ENCODE data around the gene HAUS6. TPM values are rescaled to one million over a fixed set of nuclear protein-coding genes. Genes with fewer than 3 reads are reported as not detected.
A peak's percentile ranks its signal among the peaks of the same experiment; 100 is the strongest.

HAUS6 gene
- total RNA-seq, 2 experiments from 2014 or later = 29.2 to 30.8 TPM

DNA sequence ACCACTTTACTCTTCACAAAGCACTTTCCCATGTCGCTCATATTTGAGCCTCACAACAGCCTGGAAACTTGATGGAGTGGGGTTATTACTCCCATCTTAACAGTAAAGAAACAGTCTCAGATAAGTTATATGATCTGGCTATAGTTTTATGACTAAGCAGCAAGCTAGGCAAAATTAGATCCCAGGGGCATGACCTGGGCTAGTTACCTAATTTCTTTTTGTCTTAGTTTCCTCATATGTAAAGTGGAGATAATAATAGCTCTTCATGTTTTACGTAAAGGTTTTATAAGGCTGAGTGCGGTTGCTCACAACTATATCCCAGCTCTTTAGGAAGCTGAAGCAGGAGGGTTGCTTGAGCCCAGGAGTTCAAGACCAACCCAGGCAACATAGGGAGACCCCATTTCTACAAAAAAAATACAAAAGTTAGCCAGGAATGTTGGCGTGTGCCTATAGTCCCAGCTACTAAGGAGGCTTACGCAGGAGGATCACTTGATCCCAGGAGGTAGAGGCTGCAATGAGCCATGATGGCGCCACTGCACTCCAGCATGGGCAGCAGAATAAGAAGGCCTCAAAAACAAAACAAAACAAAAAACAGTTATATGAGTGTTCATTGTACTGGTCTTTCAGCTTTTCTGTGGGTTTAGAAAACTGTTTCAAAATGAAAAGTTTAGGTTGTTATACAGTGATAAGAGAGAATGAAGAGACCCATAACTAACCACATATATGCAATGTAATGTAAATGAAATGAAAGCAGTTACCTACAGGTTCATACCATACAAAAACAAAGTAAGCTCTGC lies 31.0 kb upstream of the HAUS6 start:
- POLR2A ChIA-PET = interaction anchor here (0.5 to 1.2 kb wide), 5 partner anchors 28 to 247 kb away, joined by 3 to 5 read pairs (median 3); partner anchors contain the start of gene DENND4C
- no peak for DNase-seq
- H3K27ac Mint-ChIP-seq = no peak overlapping the region
- H3K9me3 Mint-ChIP-seq (ENCODE audit: insufficient read depth) = no peaks in the 10 kb centered on the region
- peaks cover 28% of the 10 kb centered on the region for H3K4me1 Mint-ChIP-seq (ENCODE audit: low read depth)
- CTCF ChIA-PET = interaction anchor here (1.0 to 4.3 kb wide), 12 partner anchors 17 to 331 kb away, joined by 3 to 18 read pairs (median 4); partner anchors contain the start of genes HAUS6 and RRAGA
- H3K36me3 Mint-ChIP-seq (ENCODE audit: low read depth) = no peaks in the 10 kb centered on the region
- no peaks in the 10 kb centered on the region for H3K27me3 Mint-ChIP-seq (ENCODE audit: low read depth)
- ATAC-seq = no peak
- H3K4me3 Mint-ChIP-seq = no peak overlapping the region

DNA sequence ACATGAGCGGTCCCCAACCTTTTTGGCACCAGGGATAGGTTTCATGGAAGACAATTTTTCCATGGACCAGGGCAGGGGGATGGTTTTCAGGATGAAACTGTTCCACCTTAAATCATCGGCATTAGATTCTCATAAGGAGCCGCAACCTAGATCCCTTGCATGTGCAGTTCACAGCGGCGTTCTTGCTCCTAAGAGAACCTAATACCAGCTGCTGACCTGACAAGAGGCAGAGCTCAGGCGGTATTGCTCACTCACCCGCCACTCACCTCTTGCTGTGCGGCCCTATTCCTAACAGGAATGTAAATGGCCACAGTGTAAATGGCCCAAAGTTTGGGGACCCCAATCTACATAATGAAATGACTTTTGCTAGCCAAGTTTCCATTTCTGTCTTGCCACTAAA lies 27.7 kb upstream of the HAUS6 start:
- CTCF ChIA-PET = interaction anchor here (1.4 to 5.1 kb wide), 2 partner anchors 25 to 44 kb away, joined by 4 to 25 read pairs; no protein-coding TSS in a partner anchor
- POLR2A ChIA-PET = interaction anchor here (1.3 to 3.1 kb wide), 3 partner anchors 28 to 250 kb away, joined by 4 to 16 read pairs (median 5); partner anchors contain the start of gene RPS6
- Mint-ChIP-seq H3K4me3 (no peak overlapping the region), H3K27ac (no peak overlapping the region), H3K36me3 (ENCODE audit: low read depth) (peaks cover 15% of the 10 kb centered on the region), H3K4me1 (ENCODE audit: low read depth) (peaks cover 44% of the 10 kb centered on the region), H3K9me3 (ENCODE audit: insufficient read depth) (no peaks in the 10 kb centered on the region), H3K27me3 (ENCODE audit: low read depth) (no peaks in the 10 kb centered on the region)
- no peak for DNase-seq
- no peak for ATAC-seq

DNA sequence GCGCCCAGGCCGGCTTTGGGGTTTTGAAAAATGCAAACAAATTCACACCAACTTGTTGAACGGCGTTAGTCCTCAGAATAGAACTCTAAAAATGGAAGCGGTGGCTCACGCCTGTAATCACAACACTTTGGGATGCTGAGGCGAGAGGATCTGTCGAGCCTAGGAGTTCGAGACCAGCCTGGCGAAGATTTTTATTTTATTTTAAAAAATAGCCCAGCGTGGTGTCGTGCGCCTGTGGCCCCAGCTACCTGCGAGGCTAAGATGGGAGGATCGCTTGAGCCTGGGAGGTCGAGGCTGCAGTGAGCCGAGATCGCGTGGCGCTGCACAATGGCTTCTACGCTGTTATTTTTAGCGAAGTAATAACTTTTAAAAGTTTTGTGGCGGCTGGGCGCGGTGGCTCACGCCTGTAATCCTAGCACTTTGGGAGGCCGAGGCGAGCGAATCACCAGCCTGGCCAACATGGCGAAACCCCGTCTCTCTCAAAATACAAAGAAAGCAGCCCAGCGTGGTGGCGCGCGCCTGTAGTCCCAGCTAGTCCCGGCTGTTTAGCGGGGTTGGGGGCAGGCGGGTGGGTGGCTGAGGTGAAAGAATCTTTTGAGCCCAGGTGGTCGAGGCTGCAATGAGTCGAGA lies 25.3 kb upstream of the HAUS6 start:
- Mint-ChIP-seq H3K27ac (peak overlapping the region; percentile 97), H3K4me3 (peak overlapping the region; percentile 94), H3K9me3 (ENCODE audit: insufficient read depth) (no peaks in the 10 kb centered on the region), H3K4me1 (ENCODE audit: low read depth) (peaks cover 56% of the 10 kb centered on the region), H3K27me3 (ENCODE audit: low read depth) (no peaks in the 10 kb centered on the region), H3K36me3 (ENCODE audit: low read depth) (peaks cover 36% of the 10 kb centered on the region)
- CTCF ChIA-PET = interaction anchor here (1.0 to 5.1 kb wide), 3 partner anchors 46 to 337 kb away, joined by 3 to 25 read pairs (median 4); partner anchors contain the start of gene RRAGA
- DNase-seq (peak; percentile 50), ATAC-seq (peak; percentile 26)
- POLR2A ChIA-PET = interaction anchor here (0.9 to 3.1 kb wide), 3 partner anchors 26 to 252 kb away, joined by 3 to 16 read pairs (median 9); partner anchors contain the start of genes HAUS6 and RPS6

DNA sequence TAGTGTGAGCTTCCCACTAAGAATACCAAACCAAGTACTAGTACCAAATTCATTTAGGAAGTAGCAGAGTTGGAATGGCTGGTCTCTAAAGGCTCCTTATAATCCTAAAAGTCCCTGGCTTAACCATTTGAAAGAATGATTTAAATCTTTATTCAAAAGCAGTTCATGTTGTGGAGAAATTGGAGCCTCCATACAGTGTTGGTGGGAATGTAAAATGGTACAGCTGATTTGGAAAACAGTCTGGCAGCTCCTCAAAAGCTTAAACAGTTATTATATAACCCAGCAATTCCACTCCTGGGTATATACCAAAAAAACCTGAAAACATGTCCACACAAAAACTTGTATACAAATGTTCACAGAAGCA lies 21.7 kb upstream of the HAUS6 start:
- H3K4me3 Mint-ChIP-seq = peak overlapping the region; percentile 53
- CTCF ChIA-PET = interaction anchor here (1.0 to 2.5 kb wide), 5 partner anchors 8 to 108 kb away, joined by 3 to 11 read pairs (median 3); no protein-coding TSS in a partner anchor
- H3K36me3 Mint-ChIP-seq (ENCODE audit: low read depth) = peaks cover 67% of the 10 kb centered on the region
- no peaks in the 10 kb centered on the region for H3K27me3 Mint-ChIP-seq (ENCODE audit: low read depth)
- no peaks in the 10 kb centered on the region for H3K9me3 Mint-ChIP-seq (ENCODE audit: insufficient read depth)
- peaks cover 53% of the 10 kb centered on the region for H3K4me1 Mint-ChIP-seq (ENCODE audit: low read depth)
- ATAC-seq = no peak
- POLR2A ChIA-PET = interaction anchor here (0.5 to 1.5 kb wide), 3 partner anchors 16 to 256 kb away, joined by 3 read pairs; partner anchors contain the start of genes RPS6 and RRAGA
- no peak for DNase-seq
- H3K27ac Mint-ChIP-seq = peak overlapping the region; percentile 72

GRCh38 chr9:19122490-19123042 lies 19.9 kb upstream of the HAUS6 start:
- ChIA-PET POLR2A (no interaction called here), CTCF (interaction anchor here (2.0 to 2.5 kb wide), 2 partner anchors 26 to 52 kb away, joined by 6 to 11 read pairs; no protein-coding TSS in a partner anchor)
- ATAC-seq = no peak
- Mint-ChIP-seq H3K27ac (no peak overlapping the region), H3K36me3 (ENCODE audit: low read depth) (peaks cover 85% of the 10 kb centered on the region), H3K4me1 (ENCODE audit: low read depth) (peaks cover 40% of the 10 kb centered on the region), H3K27me3 (ENCODE audit: low read depth) (no peaks in the 10 kb centered on the region), H3K4me3 (no peak overlapping the region), H3K9me3 (ENCODE audit: insufficient read depth) (no peaks in the 10 kb centered on the region)
- DNase-seq = no peak

GRCh38 chr9:19120877-19121276 lies 18.2 kb upstream of the HAUS6 start:
- DNase-seq (no peak), ATAC-seq (no peak)
- Mint-ChIP-seq H3K4me3 (no peak overlapping the region), H3K36me3 (ENCODE audit: low read depth) (peaks cover 90% of the 10 kb centered on the region), H3K4me1 (ENCODE audit: low read depth) (peaks cover 30% of the 10 kb centered on the region), H3K27me3 (ENCODE audit: low read depth) (no peaks in the 10 kb centered on the region), H3K27ac (no peak overlapping the region), H3K9me3 (ENCODE audit: insufficient read depth) (no peaks in the 10 kb centered on the region)
- CTCF ChIA-PET = interaction anchor here (1.1 to 1.2 kb wide), 2 partner anchors 34 to 53 kb away, joined by 3 to 4 read pairs; no protein-coding TSS in a partner anchor
- POLR2A ChIA-PET = interaction anchor here (0.7 kb wide), 1 partner anchor 42 kb away, joined by 3 read pairs; no protein-coding TSS in a partner anchor

GRCh38 chr9:19119801-19120440 lies 17.2 kb upstream of the HAUS6 start:
- H3K4me3 Mint-ChIP-seq = no peak overlapping the region
- no peaks in the 10 kb centered on the region for H3K27me3 Mint-ChIP-seq (ENCODE audit: low read depth)
- ATAC-seq = no peak
- peaks cover 88% of the 10 kb centered on the region for H3K36me3 Mint-ChIP-seq (ENCODE audit: low read depth)
- ChIA-PET POLR2A (no interaction called here), CTCF (no interaction called here)
- no peak for DNase-seq
- no peaks in the 10 kb centered on the region for H3K9me3 Mint-ChIP-seq (ENCODE audit: insufficient read depth)
- H3K4me1 Mint-ChIP-seq (ENCODE audit: low read depth) = peaks cover 28% of the 10 kb centered on the region
- H3K27ac Mint-ChIP-seq = peak overlapping the region; percentile 58

DNA sequence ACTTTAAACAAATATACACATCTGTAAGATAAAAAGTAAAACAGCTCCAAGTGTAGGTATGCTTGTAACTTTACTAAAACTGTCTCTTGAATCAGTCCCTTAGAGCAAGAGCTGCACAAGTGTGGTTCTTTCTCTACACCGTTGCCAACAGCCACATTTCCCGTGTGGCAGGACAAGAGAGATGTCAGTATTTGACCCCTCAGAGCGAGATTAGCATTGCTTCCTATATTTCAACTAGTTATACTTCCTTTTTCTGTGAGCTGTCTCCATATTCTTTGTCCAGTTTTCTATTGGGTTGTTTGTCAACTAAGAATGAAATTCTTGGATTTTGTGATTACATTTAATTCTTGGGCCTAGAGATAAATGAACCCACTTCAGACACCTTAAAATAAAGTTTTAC lies 16.5 kb upstream of the HAUS6 start:
- peaks cover 21% of the 10 kb centered on the region for H3K4me1 Mint-ChIP-seq (ENCODE audit: low read depth)
- CTCF ChIA-PET = interaction anchor here (1.5 kb wide), 1 partner anchor 55 kb away, joined by 3 read pairs; no protein-coding TSS in a partner anchor
- no peaks in the 10 kb centered on the region for H3K9me3 Mint-ChIP-seq (ENCODE audit: insufficient read depth)
- no peak overlapping the region for H3K4me3 Mint-ChIP-seq
- POLR2A ChIA-PET = no interaction called here
- H3K27ac Mint-ChIP-seq = no peak overlapping the region
- DNase-seq (no peak), ATAC-seq (no peak)
- H3K36me3 Mint-ChIP-seq (ENCODE audit: low read depth) = peaks cover 84% of the 10 kb centered on the region
- no peaks in the 10 kb centered on the region for H3K27me3 Mint-ChIP-seq (ENCODE audit: low read depth)

DNA sequence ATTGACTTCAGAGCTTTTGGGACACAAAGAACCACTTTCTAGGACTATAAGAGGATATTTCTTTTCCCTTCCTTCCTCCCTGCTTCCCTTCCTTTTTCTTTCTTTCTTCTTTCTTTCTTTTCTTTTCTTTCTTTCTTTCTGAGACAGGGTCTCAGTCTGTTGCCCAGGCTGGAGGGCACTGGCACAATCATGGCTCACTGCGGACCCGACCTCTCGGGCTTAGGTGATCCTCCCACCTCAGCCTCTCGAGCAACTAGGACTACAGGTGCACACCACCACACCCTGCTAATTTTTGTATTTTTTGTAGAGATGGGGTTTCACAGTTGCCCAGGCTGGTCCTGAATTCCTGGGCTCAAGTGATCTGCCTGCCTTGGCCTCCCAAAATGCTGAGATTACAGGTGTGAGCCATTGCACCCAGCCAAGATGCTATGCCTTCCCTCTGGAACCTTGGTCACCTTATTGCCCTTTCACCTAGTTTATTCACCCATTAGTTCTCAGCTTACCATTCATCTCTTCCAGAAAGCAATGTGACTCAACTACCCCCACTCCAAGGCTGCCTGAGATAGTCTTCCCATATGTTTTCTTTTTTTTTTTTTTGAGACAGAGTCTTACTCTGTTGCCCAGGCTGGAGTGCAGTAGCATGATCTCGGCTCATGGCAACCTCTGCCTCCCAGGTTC lies 14.5 kb upstream of the HAUS6 start:
- no peaks in the 10 kb centered on the region for H3K27me3 Mint-ChIP-seq (ENCODE audit: low read depth)
- no peak for DNase-seq
- POLR2A ChIA-PET = no interaction called here
- peaks cover 5% of the 10 kb centered on the region for H3K4me1 Mint-ChIP-seq (ENCODE audit: low read depth)
- no peak overlapping the region for H3K4me3 Mint-ChIP-seq
- no peak for ATAC-seq
- H3K36me3 Mint-ChIP-seq (ENCODE audit: low read depth) = peaks cover 70% of the 10 kb centered on the region
- CTCF ChIA-PET = interaction anchor here (0.8 to 1.4 kb wide), 2 partner anchors 8 to 17 kb away, joined by 3 read pairs; no protein-coding TSS in a partner anchor
- no peak overlapping the region for H3K27ac Mint-ChIP-seq
- no peaks in the 10 kb centered on the region for H3K9me3 Mint-ChIP-seq (ENCODE audit: insufficient read depth)

DNA sequence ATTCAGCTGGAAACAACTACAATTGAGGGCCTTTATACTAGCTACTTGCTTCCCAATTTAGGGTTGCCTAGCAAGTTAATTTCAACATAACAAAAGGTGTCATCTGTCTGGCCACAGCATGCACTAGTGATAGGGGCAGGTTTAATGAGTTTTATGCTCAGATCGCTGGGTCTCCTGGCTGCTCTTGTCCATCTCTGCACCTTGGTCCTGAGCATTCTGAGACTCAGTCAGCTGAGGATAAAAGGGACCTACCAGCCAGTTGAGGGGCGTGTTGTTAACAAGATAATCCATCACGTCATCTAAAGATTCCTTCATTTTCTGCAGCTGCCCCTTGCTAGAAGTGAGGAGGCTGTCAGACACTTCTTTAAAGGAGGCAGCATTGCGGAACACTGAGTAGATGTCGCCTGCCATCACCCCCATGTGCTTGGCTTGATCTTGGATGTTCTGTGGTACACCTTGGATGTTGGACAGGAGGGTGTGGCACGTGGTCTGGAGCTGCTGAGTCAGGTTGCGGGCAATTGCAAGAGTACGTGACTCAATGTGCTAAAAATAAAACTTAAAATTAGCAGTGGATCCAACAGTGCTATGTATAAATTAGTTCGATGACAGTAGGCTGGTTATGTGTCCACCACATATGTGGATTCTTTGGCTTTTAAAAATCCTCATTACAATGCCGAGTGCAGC lies 13.5 kb upstream of the HAUS6 start:
- Mint-ChIP-seq H3K4me1 (ENCODE audit: low read depth) (peaks cover 5% of the 10 kb centered on the region), H3K9me3 (ENCODE audit: insufficient read depth) (no peaks in the 10 kb centered on the region), H3K4me3 (no peak overlapping the region), H3K27me3 (ENCODE audit: low read depth) (no peaks in the 10 kb centered on the region), H3K27ac (no peak overlapping the region), H3K36me3 (ENCODE audit: low read depth) (peaks cover 62% of the 10 kb centered on the region)
- DNase-seq = no peak
- ChIA-PET POLR2A (interaction anchor here (0.7 kb wide), 1 partner anchor 10 kb away, joined by 3 read pairs; no protein-coding TSS in a partner anchor), CTCF (interaction anchor here (0.8 to 1.4 kb wide), 3 partner anchors 9 to 341 kb away, joined by 3 read pairs; no protein-coding TSS in a partner anchor)
- no peak for ATAC-seq

Measured in activated CD8-positive, alpha-beta T cell treated with anti-CD3 and anti-CD28 coated beads, Interleukin-2, amount 10 ng/mL, durations not matched to agents 7 days and 5 days (primary cell).